Eye (tissue), 1 donor: Measurements from ENCODE around the gene ARRB1.
"Not testable (repeated sequence)": the region's sequence is repeated elsewhere in the genome, so short reads cannot be mapped to it uniquely, and the experiment has no call there.

ENCODE experiments used
- DNase-seq: peaks from one replicate; pipeline ENCODE4 v3.0.0-alpha.2; 2015

ARRB1 gene

GRCh38 chr11:75351541-75351790 is at the start of gene ARRB1:
ARRB1 (minus strand) TSS chr11:75351661; CDS start chr11:75351607, 54 bp downstream.
- DNase-seq = no peak

- peak; percentile 69 for DNase-seq
These were observed 48.8 kb upstream of the ARRB1 start for GRCh38 chr11:75400146-75400865.

GRCh38 chr11:75399344-75400145 is 48.1 kb upstream of the ARRB1 start, which contains the start of gene RPS3:
RPS3 (plus strand) TSS chr11:75399518; CDS start chr11:75399548, 30 bp downstream.
- peak; percentile 98 for DNase-seq

GRCh38 chr11:75398906-75399305 is 47.4 kb upstream of the ARRB1 start:
- no peak for DNase-seq

- no peak for DNase-seq
These were observed 42.8 kb upstream of the ARRB1 start for GRCh38 chr11:75394085-75394840.

GRCh38 chr11:75389925-75390324 is 38.5 kb upstream of the ARRB1 start:
- no peak for DNase-seq

- no peak for DNase-seq
These were observed 37.8 kb upstream of the ARRB1 start for GRCh38 chr11:75389276-75389605.

GRCh38 chr11:75388386-75389275 is 37.2 kb upstream of the ARRB1 start:
- DNase-seq = peak; percentile 91

GRCh38 chr11:75387736-75388294 is 36.4 kb upstream of the ARRB1 start:
- DNase-seq = no peak

- no peak for DNase-seq
These were observed 35.6 kb upstream of the ARRB1 start for GRCh38 chr11:75386942-75387630.

- DNase-seq = peak; percentile 87
These were observed 33.1 kb upstream of the ARRB1 start for GRCh38 chr11:75384438-75385080.

- DNase-seq = no peak
These were observed 31.8 kb upstream of the ARRB1 start for GRCh38 chr11:75383246-75383645.

GRCh38 chr11:75380716-75381420 is 29.4 kb upstream of the ARRB1 start:
- no peak for DNase-seq

GRCh38 chr11:75380245-75380644 is 28.8 kb upstream of the ARRB1 start:
- DNase-seq = no peak

- not testable (repeated sequence) for DNase-seq
These were observed 27.3 kb upstream of the ARRB1 start for GRCh38 chr11:75378776-75379175.

GRCh38 chr11:75376175-75376574 is 24.7 kb upstream of the ARRB1 start:
- DNase-seq = no peak

- DNase-seq = no peak
These were observed 24.2 kb upstream of the ARRB1 start for GRCh38 chr11:75375626-75376025.

- DNase-seq = no peak
These were observed 23.2 kb upstream of the ARRB1 start for GRCh38 chr11:75374646-75375045.

- no peak for DNase-seq
These were observed 21.7 kb upstream of the ARRB1 start for GRCh38 chr11:75373201-75373600.
